ENCODE data around the gene KCND3.

KCND3 gene

GRCh38 chr1:111776391-111776790, 213.1 kb downstream of the KCND3 start:
- no peak for DNase-seq (ENCODE audit: low spot score)

- no peak for DNase-seq (ENCODE audit: low spot score)
Measured at GRCh38 chr1:111775966-111776365, 213.5 kb downstream of the KCND3 start.

- no peak for DNase-seq (ENCODE audit: low spot score)
Measured at GRCh38 chr1:111770916-111771315, 218.6 kb downstream of the KCND3 start.

GRCh38 chr1:111769517-111770146, 219.8 kb downstream of the KCND3 start:
- DNase-seq (ENCODE audit: low spot score), result peak; percentile 85

- DNase-seq (ENCODE audit: low spot score), result no peak
Measured at GRCh38 chr1:111768625-111769024, 220.8 kb downstream of the KCND3 start.

GRCh38 chr1:111768023-111768422, 221.4 kb downstream of the KCND3 start:
- DNase-seq (ENCODE audit: low spot score), result no peak

GRCh38 chr1:111762332-111762731, 227.1 kb downstream of the KCND3 start:
- DNase-seq (ENCODE audit: low spot score), result no peak

- no peak for DNase-seq (ENCODE audit: low spot score)
Measured at GRCh38 chr1:111761717-111762116, 227.8 kb downstream of the KCND3 start.

GRCh38 chr1:111758373-111758772, 231.1 kb downstream of the KCND3 start:
- DNase-seq (ENCODE audit: low spot score), result peak; percentile 51

GRCh38 chr1:111756124-111756513, 233.3 kb downstream of the KCND3 start:
- DNase-seq (ENCODE audit: low spot score), result no peak

- peak; percentile 96 for DNase-seq (ENCODE audit: low spot score)
Measured at GRCh38 chr1:111755331-111756123, 233.9 kb downstream of the KCND3 start, which contains the start of gene DDX20. DDX20 (plus strand) TSS chr1:111755901; CDS start chr1:111755925, 24 bp downstream.

- DNase-seq (ENCODE audit: low spot score), result no peak
Measured at GRCh38 chr1:111754984-111755330, 234.5 kb downstream of the KCND3 start.

GRCh38 chr1:111751906-111752575, 237.4 kb downstream of the KCND3 start:
- DNase-seq (ENCODE audit: low spot score), result peak; percentile 55

- DNase-seq (ENCODE audit: low spot score), result no peak
Measured at GRCh38 chr1:111750856-111751255, 238.6 kb downstream of the KCND3 start.

GRCh38 chr1:111749628-111750027, 239.8 kb downstream of the KCND3 start:
- no peak for DNase-seq (ENCODE audit: low spot score)

GRCh38 chr1:111747947-111748346, 241.5 kb downstream of the KCND3 start:
- no peak for DNase-seq (ENCODE audit: low spot score)

GRCh38 chr1:111747282-111747734, 242.2 kb downstream of the KCND3 start:
- DNase-seq (ENCODE audit: low spot score), result peak; percentile 92

GRCh38 chr1:111746614-111746999, 242.9 kb downstream of the KCND3 start:
- no peak for DNase-seq (ENCODE audit: low spot score)

- peak; percentile 34 for DNase-seq (ENCODE audit: low spot score)
Measured at GRCh38 chr1:111745675-111746613, 243.5 kb downstream of the KCND3 start.

- no peak for DNase-seq (ENCODE audit: low spot score)
Measured at GRCh38 chr1:111743679-111744101, 245.8 kb downstream of the KCND3 start.

- DNase-seq (ENCODE audit: low spot score), result no peak
Measured at GRCh38 chr1:111742938-111743549, 246.4 kb downstream of the KCND3 start.

Data from NAMALWA (cell line).